ENCODE data around the gene CS.
"Not testable (repeated sequence)": the region's sequence is repeated elsewhere in the genome, so short reads cannot be mapped to it uniquely, and the experiment has no call there.

The CS gene

GRCh38 chr12:56336361-56337167, 36.4 kb upstream of the CS start:
- H3K4me3 ChIP-seq (ENCODE audit: low read depth in 1 of 2, low read length in 2 of 2): no peak overlapping the region
- H3K27ac ChIP-seq (ENCODE audit: low read depth, low read length): no peak overlapping the region
- peaks cover 11 to 19% of the 10 kb centered on the region in 2 donors for H3K4me1 ChIP-seq (ENCODE audit: control insufficient read depth in 1 of 2, insufficient read depth in 2 of 2, low read length in 2 of 2)
- no peaks in the 10 kb centered on the region for H3K9me3 ChIP-seq (ENCODE audit: control insufficient read depth in 1 of 2, low read length in 2 of 2)
- no peaks in the 10 kb centered on the region for H3K27me3 ChIP-seq (ENCODE audit: control insufficient read depth in 1 of 2, insufficient read depth in 2 of 2, low read length in 2 of 2)
- H3K9ac ChIP-seq (ENCODE audit: low read depth in 1 of 2, low read length in 2 of 2): no peak overlapping the region
- peaks cover 0 to 3% of the 10 kb centered on the region in 2 donors for H3K36me3 ChIP-seq (ENCODE audit: control insufficient read depth in 1 of 2, insufficient read depth in 2 of 2, low read length in 2 of 2)

GRCh38 chr12:56335527-56335926, 35.4 kb upstream of the CS start:
- not testable (repeated sequence) for H3K27ac ChIP-seq (ENCODE audit: low read depth, low read length); H3K36me3 ChIP-seq (ENCODE audit: control insufficient read depth in 1 of 2, insufficient read depth in 2 of 2, low read length in 2 of 2); H3K4me3 ChIP-seq (ENCODE audit: low read depth in 1 of 2, low read length in 2 of 2); H3K9me3 ChIP-seq (ENCODE audit: control insufficient read depth in 1 of 2, low read length in 2 of 2); H3K27me3 ChIP-seq (ENCODE audit: control insufficient read depth in 1 of 2, insufficient read depth in 2 of 2, low read length in 2 of 2); H3K9ac ChIP-seq (ENCODE audit: low read depth in 1 of 2, low read length in 2 of 2)
- H3K4me1 ChIP-seq (ENCODE audit: control insufficient read depth in 1 of 2, insufficient read depth in 2 of 2, low read length in 2 of 2): peaks cover 11 to 19% of the 10 kb centered on the region in 2 donors

GRCh38 chr12:56334490-56334793, 34.3 kb upstream of the CS start:
- Histone ChIP-seq H3K4me1 (ENCODE audit: control insufficient read depth in 1 of 2, insufficient read depth in 2 of 2, low read length in 2 of 2) (peaks cover 11 to 15% of the 10 kb centered on the region in 2 donors), H3K36me3 (ENCODE audit: control insufficient read depth in 1 of 2, insufficient read depth in 2 of 2, low read length in 2 of 2) (no peaks in the 10 kb centered on the region), H3K27ac (ENCODE audit: low read depth, low read length) (peak overlapping the region; percentile 80), H3K9me3 (ENCODE audit: control insufficient read depth in 1 of 2, low read length in 2 of 2) (no peaks in the 10 kb centered on the region), H3K4me3 (ENCODE audit: low read depth in 1 of 2, low read length in 2 of 2) (peak overlapping the region; percentile 87 to 90), H3K9ac (ENCODE audit: low read depth in 1 of 2, low read length in 2 of 2) (peak overlapping the region; percentile 91 to 93), H3K27me3 (ENCODE audit: control insufficient read depth in 1 of 2, insufficient read depth in 2 of 2, low read length in 2 of 2) (no peaks in the 10 kb centered on the region)

GRCh38 chr12:56333679-56334489, 33.8 kb upstream of the CS start, which contains the start of gene PAN2:
Gene PAN2 (minus strand): TSS chr12:56334000. CDS start chr12:56333094, 906 bp downstream.
- Histone ChIP-seq H3K27ac (ENCODE audit: low read depth, low read length) (peak within 1 kb of the TSS; percentile 90), H3K9me3 (ENCODE audit: control insufficient read depth in 1 of 2, low read length in 2 of 2) (no peaks in the 10 kb centered on the region), H3K9ac (ENCODE audit: low read depth in 1 of 2, low read length in 2 of 2) (peak within 1 kb of the TSS; percentile 91 to 93), H3K4me3 (ENCODE audit: low read depth in 1 of 2, low read length in 2 of 2) (peak within 1 kb of the TSS; percentile 87 to 90), H3K36me3 (ENCODE audit: control insufficient read depth in 1 of 2, insufficient read depth in 2 of 2, low read length in 2 of 2) (no peaks in the 10 kb centered on the region), H3K27me3 (ENCODE audit: control insufficient read depth in 1 of 2, insufficient read depth in 2 of 2, low read length in 2 of 2) (no peaks in the 10 kb centered on the region), H3K4me1 (ENCODE audit: control insufficient read depth in 1 of 2, insufficient read depth in 2 of 2, low read length in 2 of 2) (peaks cover 10 to 11% of the 10 kb centered on the region in 2 donors)

GRCh38 chr12:56333197-56333678, 33.1 kb upstream of the CS start:
- Histone ChIP-seq H3K27ac (ENCODE audit: low read depth, low read length) (peak overlapping the region; percentile 90), H3K9ac (ENCODE audit: low read depth in 1 of 2, low read length in 2 of 2) (peak overlapping the region; percentile 91 to 93), H3K36me3 (ENCODE audit: control insufficient read depth in 1 of 2, insufficient read depth in 2 of 2, low read length in 2 of 2) (peaks cover 0 to under 1% of the 10 kb centered on the region in 2 donors), H3K4me3 (ENCODE audit: low read depth in 1 of 2, low read length in 2 of 2) (peak overlapping the region; percentile 87 to 90), H3K9me3 (ENCODE audit: control insufficient read depth in 1 of 2, low read length in 2 of 2) (no peaks in the 10 kb centered on the region), H3K27me3 (ENCODE audit: control insufficient read depth in 1 of 2, insufficient read depth in 2 of 2, low read length in 2 of 2) (no peaks in the 10 kb centered on the region), H3K4me1 (ENCODE audit: control insufficient read depth in 1 of 2, insufficient read depth in 2 of 2, low read length in 2 of 2) (peaks cover 8 to 11% of the 10 kb centered on the region in 2 donors)

GRCh38 chr12:56332512-56333196, 32.5 kb upstream of the CS start:
- Histone ChIP-seq H3K27me3 (ENCODE audit: control insufficient read depth in 1 of 2, insufficient read depth in 2 of 2, low read length in 2 of 2) (no peaks in the 10 kb centered on the region), H3K9ac (ENCODE audit: low read depth in 1 of 2, low read length in 2 of 2) (peak overlapping the region; percentile 91 to 93), H3K9me3 (ENCODE audit: control insufficient read depth in 1 of 2, low read length in 2 of 2) (no peaks in the 10 kb centered on the region), H3K4me1 (ENCODE audit: control insufficient read depth in 1 of 2, insufficient read depth in 2 of 2, low read length in 2 of 2) (peaks cover 8 to 11% of the 10 kb centered on the region in 2 donors), H3K27ac (ENCODE audit: low read depth, low read length) (peak overlapping the region; percentile 90), H3K4me3 (ENCODE audit: low read depth in 1 of 2, low read length in 2 of 2) (peak overlapping the region; percentile 87 to 90), H3K36me3 (ENCODE audit: control insufficient read depth in 1 of 2, insufficient read depth in 2 of 2, low read length in 2 of 2) (peaks cover 2 to 6% of the 10 kb centered on the region in 2 donors)

GRCh38 chr12:56330936-56331490, 30.9 kb upstream of the CS start:
- no peak overlapping the region for H3K9ac ChIP-seq (ENCODE audit: low read depth in 1 of 2, low read length in 2 of 2)
- H3K36me3 ChIP-seq (ENCODE audit: control insufficient read depth in 1 of 2, insufficient read depth in 2 of 2, low read length in 2 of 2): peaks cover 18 to 23% of the 10 kb centered on the region in 2 donors
- H3K27me3 ChIP-seq (ENCODE audit: control insufficient read depth in 1 of 2, insufficient read depth in 2 of 2, low read length in 2 of 2): no peaks in the 10 kb centered on the region
- no peaks in the 10 kb centered on the region for H3K9me3 ChIP-seq (ENCODE audit: control insufficient read depth in 1 of 2, low read length in 2 of 2)
- no peak overlapping the region for H3K4me3 ChIP-seq (ENCODE audit: low read depth in 1 of 2, low read length in 2 of 2)
- peaks cover 8 to 11% of the 10 kb centered on the region in 2 donors for H3K4me1 ChIP-seq (ENCODE audit: control insufficient read depth in 1 of 2, insufficient read depth in 2 of 2, low read length in 2 of 2)
- H3K27ac ChIP-seq (ENCODE audit: low read depth, low read length): no peak overlapping the region

GRCh38 chr12:56326533-56326932, 26.4 kb upstream of the CS start:
- H3K27me3 ChIP-seq (ENCODE audit: control insufficient read depth in 1 of 2, insufficient read depth in 2 of 2, low read length in 2 of 2): no peaks in the 10 kb centered on the region
- H3K27ac ChIP-seq (ENCODE audit: low read depth, low read length): no peak overlapping the region
- H3K4me1 ChIP-seq (ENCODE audit: control insufficient read depth in 1 of 2, insufficient read depth in 2 of 2, low read length in 2 of 2): no peaks in the 10 kb centered on the region
- no peak overlapping the region for H3K9ac ChIP-seq (ENCODE audit: low read depth in 1 of 2, low read length in 2 of 2)
- H3K9me3 ChIP-seq (ENCODE audit: control insufficient read depth in 1 of 2, low read length in 2 of 2): no peaks in the 10 kb centered on the region
- H3K36me3 ChIP-seq (ENCODE audit: control insufficient read depth in 1 of 2, insufficient read depth in 2 of 2, low read length in 2 of 2): peaks cover 46 to 66% of the 10 kb centered on the region in 2 donors
- H3K4me3 ChIP-seq (ENCODE audit: low read depth in 1 of 2, low read length in 2 of 2): no peak overlapping the region

GRCh38 chr12:56326126-56326525, 26.0 kb upstream of the CS start:
- Histone ChIP-seq H3K9me3 (ENCODE audit: control insufficient read depth in 1 of 2, low read length in 2 of 2) (no peaks in the 10 kb centered on the region), H3K4me3 (ENCODE audit: low read depth in 1 of 2, low read length in 2 of 2) (no peak overlapping the region), H3K36me3 (ENCODE audit: control insufficient read depth in 1 of 2, insufficient read depth in 2 of 2, low read length in 2 of 2) (peaks cover 46 to 66% of the 10 kb centered on the region in 2 donors), H3K27ac (ENCODE audit: low read depth, low read length) (no peak overlapping the region), H3K9ac (ENCODE audit: low read depth in 1 of 2, low read length in 2 of 2) (no peak overlapping the region), H3K4me1 (ENCODE audit: control insufficient read depth in 1 of 2, insufficient read depth in 2 of 2, low read length in 2 of 2) (no peaks in the 10 kb centered on the region), H3K27me3 (ENCODE audit: control insufficient read depth in 1 of 2, insufficient read depth in 2 of 2, low read length in 2 of 2) (no peaks in the 10 kb centered on the region)

Data from duodenal mucosa (tissue), 2 donors.